ENCODE measurements around the gene MYD88. TPM values are rescaled to one million over a fixed set of nuclear protein-coding genes. Genes with fewer than 3 reads are reported as not detected.
A peak's percentile ranks its signal among the peaks of the same experiment; 100 is the strongest.

MYD88 gene
- total RNA-seq, 1 experiment from 2014 or later, result 14.8 TPM

DNA sequence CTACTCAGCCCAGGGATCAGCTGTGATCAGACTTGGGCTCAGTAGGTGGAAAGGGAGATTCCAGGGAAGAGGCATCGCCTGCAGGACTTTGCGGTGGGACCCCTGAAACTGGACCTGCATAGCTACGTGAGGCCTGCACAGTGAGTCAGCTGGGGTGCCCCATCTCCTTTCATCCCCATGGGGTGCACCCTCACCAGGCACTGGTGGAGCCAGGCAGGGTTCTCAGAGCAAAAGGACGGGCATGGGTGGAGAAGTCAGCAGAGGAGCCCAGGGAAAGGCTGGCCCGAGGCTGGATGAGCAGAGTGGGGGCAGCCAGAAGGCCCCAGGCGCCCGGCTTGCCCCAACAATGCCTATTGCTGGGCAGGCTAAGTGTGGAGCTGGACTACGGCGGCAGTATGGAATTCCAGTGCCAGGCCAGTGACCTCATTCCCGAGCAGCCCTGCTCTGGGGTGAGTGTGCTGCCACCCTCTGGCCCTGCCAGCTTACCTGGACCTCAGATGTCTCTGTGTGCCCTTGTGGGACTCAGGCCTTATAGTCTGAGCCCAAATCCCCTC lies 21.2 kb upstream of the MYD88 start:
- DNase-seq (ENCODE audit: low read depth, low spot score), result no peak
- intact Hi-C loops (cut with micrococcal nuclease), result loop anchor here (5.0 to 10.0 kb wide), 4 partner anchors 142 to 725 kb away; partner anchors contain the start of gene XYLB
- no peaks in the 10 kb centered on the region for H3K79me2 ChIP-seq (ENCODE audit: insufficient read depth, low read length)
- peaks cover 5 to 11% of the 10 kb centered on the region in 2 experiments; a peak in 3 of 4 replicates for H3K4me1 ChIP-seq (ENCODE audit: control insufficient read depth in 1 of 2, insufficient read depth in 2 of 2, low read length in 2 of 2)
- H3K4me2 ChIP-seq (ENCODE audit: low read length), result no peak overlapping the region
- no peak overlapping the region for H3K9ac ChIP-seq (ENCODE audit: low read length)
- no peak overlapping the region for H2AFZ ChIP-seq (ENCODE audit: low read depth, low read length, poor library complexity, severe bottlenecking)
- ChIA-PET RAD21 (ENCODE audit: low non-redundant PET in 1 of 2, low total read pairs in 2 of 2, uncharacterized antibody in 2 of 2, unreplicated experiment in 2 of 2) (no interaction called here), POLR2A (interaction anchor here (0.7 kb wide), 1 partner anchor 115 kb away, joined by 4 read pairs; no protein-coding TSS in a partner anchor), CTCF (interaction anchor here (0.6 to 2.5 kb wide), 8 partner anchors 9 to 530 kb away, joined by 3 to 7 read pairs (median 4); partner anchors contain the start of genes ACAA1 and SLC22A14)
- no peaks in the 10 kb centered on the region for H4K20me1 ChIP-seq (ENCODE audit: insufficient read depth)
- no peaks in the 10 kb centered on the region for H3K27me3 ChIP-seq (ENCODE audit: insufficient read depth, low read length)
- H3K9me3 ChIP-seq (ENCODE audit: control insufficient read depth in 1 of 2, insufficient read depth in 1 of 2, low read depth in 1 of 2, low read length in 2 of 2), result no peaks in the 10 kb centered on the region
- ATAC-seq, result peak; percentile 21
- BruUV-seq (replicated peaks), result no TSS peak
- no peak overlapping the region for H3K27ac ChIP-seq (ENCODE audit: low read depth, low read length)
- TF ChIP-seq YY1 (IDR thresholded peaks at IDR 0.05; ENCODE audit: extremely low read depth, insufficient replicate concordance, low read depth, low read length), result no peak
- no peak for TF ChIP-seq SRF (IDR thresholded peaks at IDR 0.05; ENCODE audit: low read depth)
- no peak for TF ChIP-seq RAD21 (IDR thresholded peaks at IDR 0.05; ENCODE audit: low read depth)
- no peak for TF ChIP-seq POLR2A (IDR thresholded peaks at IDR 0.05; ENCODE audit: borderline replicate concordance, extremely low read depth, insufficient read depth, insufficient read length)
- TF ChIP-seq CEBPB (IDR thresholded peaks at IDR 0.05; ENCODE audit: low read depth), result no peak
- no peak for TF ChIP-seq EZH2 (IDR thresholded peaks at IDR 0.05)
- no peak for TF ChIP-seq EZH2phosphoT487 (IDR thresholded peaks at IDR 0.05; ENCODE audit: borderline replicate concordance)
- no peak for TF ChIP-seq SIN3A (IDR thresholded peaks at IDR 0.05; ENCODE audit: low read depth)
- no peak for TF ChIP-seq ZFX (IDR thresholded peaks at IDR 0.05)
- no peak for TF ChIP-seq SP1 (IDR thresholded peaks at IDR 0.05; ENCODE audit: low read depth)
- TF ChIP-seq ZNF274 (IDR thresholded peaks at IDR 0.05; ENCODE audit: low read depth, low read length), result no peak
- no peak overlapping the region for H3K4me3 ChIP-seq (replicated peaks in 1 of 2; ENCODE audit: low read depth in 1 of 2, low read length in 2 of 2)
- H3K36me3 ChIP-seq (ENCODE audit: control insufficient read depth in 1 of 2, insufficient read depth in 2 of 2, low read length in 2 of 2), result no peaks in the 10 kb centered on the region; a peak in 1 of 4 replicates
- no peaks in the 10 kb centered on the region for H3K9me2 ChIP-seq (ENCODE audit: insufficient read depth)
